HepG2 (cell line): ENCODE results near the gene TIMM17B. TPM values are rescaled to one million over a fixed set of nuclear protein-coding genes. Genes with fewer than 3 reads are reported as not detected.

Source experiments
- HIVEP1 ChIP-seq: sonication (generic); formaldehyde crosslinking; IDR thresholded peaks from 2 replicates; pipeline ENCODE4 v1.4.0; 2020; ENCODE audit warnings: mild to moderate bottlenecking, missing genetic modification reagents
- HNF1B ChIP-seq: sonication (generic); formaldehyde crosslinking; IDR thresholded peaks from 2 replicates; pipeline ENCODE4 v1.5.1; 2020; ENCODE audit warnings: mild to moderate bottlenecking, moderate library complexity, missing genetic modification reagents
- JUND ChIP-seq: sonication (generic); formaldehyde crosslinking; IDR thresholded peaks from 2 replicates; pipeline ENCODE4 v1.8.0; 2022; ENCODE audit warnings: mild to moderate bottlenecking, missing genetic modification reagents
- MNT ChIP-seq: fragments of 450-650 bp; IDR thresholded peaks from 2 replicates; pipeline ENCODE4 v1.6.1; 2016
- NFYC ChIP-seq: IDR thresholded peaks from 2 replicates; pipeline ENCODE4 v1.6.1; 2016; ENCODE audit warnings: missing genetic modification reagents, missing compliant biosample characterization
- NPAS2 ChIP-seq: sonication (generic); formaldehyde crosslinking; IDR thresholded peaks from 2 replicates; pipeline ENCODE4 v1.8.0; 2022; ENCODE audit warnings: mild to moderate bottlenecking, missing genetic modification reagents, borderline replicate concordance
- PCBP1 ChIP-seq: fragments of 200-400 bp; formaldehyde crosslinking; IDR thresholded peaks from 2 replicates; pipeline ENCODE4 v1.6.1; 2017; ENCODE audit warnings: mild to moderate bottlenecking, low read depth, low read length, borderline replicate concordance
- SOX6 ChIP-seq, 2 experiments: fragments of 450-650 bp in 1 of 2; sonication (generic) in 1 of 2; formaldehyde crosslinking in 1 of 2; IDR thresholded peaks; 2 replicates each; pipeline versions ENCODE4 v1.4.0 to v1.6.1; 2017 to 2020; ENCODE audit warnings: antibody characterized with exemption in 1 of 2, mild to moderate bottlenecking in 1 of 2, missing genetic modification reagents in 1 of 2
- SP140L ChIP-seq: sonication (generic); formaldehyde crosslinking; IDR thresholded peaks from 2 replicates; pipeline ENCODE4 v1.4.0; 2020; ENCODE audit warnings: missing genetic modification reagents, borderline replicate concordance
- TGIF2 ChIP-seq: IDR thresholded peaks from 2 replicates; pipeline ENCODE4 v1.6.1; 2016; ENCODE audit warnings: control low read depth, missing compliant biosample characterization
- WIZ ChIP-seq: sonication (generic); formaldehyde crosslinking; IDR thresholded peaks from 2 replicates; pipeline ENCODE4 v1.5.1; 2020; ENCODE audit warnings: mild to moderate bottlenecking, missing genetic modification reagents
- ZBTB46 ChIP-seq: sonication (generic); formaldehyde crosslinking; IDR thresholded peaks from 2 replicates; pipeline ENCODE4 v1.4.0; 2020; ENCODE audit warnings: mild to moderate bottlenecking, missing genetic modification reagents, borderline replicate concordance
- ZFP82 ChIP-seq: sonication (generic); formaldehyde crosslinking; IDR thresholded peaks from 2 replicates; pipeline ENCODE4 v1.5.1; 2020; ENCODE audit warnings: mild to moderate bottlenecking, missing genetic modification reagents, borderline replicate concordance
- ZNF264 ChIP-seq: sonication (generic); formaldehyde crosslinking; IDR thresholded peaks from 2 replicates; pipeline ENCODE4 v1.4.0; 2020; ENCODE audit warnings: missing genetic modification reagents
- ZNF382 ChIP-seq: sonication (generic); formaldehyde crosslinking; IDR thresholded peaks from 2 replicates; pipeline ENCODE4 v1.5.0; 2020; ENCODE audit warnings: missing genetic modification reagents, mild to moderate bottlenecking, borderline replicate concordance
- ZNF580 ChIP-seq: IDR thresholded peaks from 2 replicates; pipeline ENCODE4 v1.6.1; 2016; ENCODE audit warnings: low read depth, borderline replicate concordance
- ZSCAN20 ChIP-seq: sonication (generic); formaldehyde crosslinking; IDR thresholded peaks from 2 replicates; pipeline ENCODE4 v1.4.0; 2020; ENCODE audit warnings: missing genetic modification reagents, mild to moderate bottlenecking, borderline replicate concordance
- polyA plus RNA-seq, 8 experiments: library from polyadenylated mRNA; depleted of rRNA in 3 of 8; stranded (reverse) in 7 of 8; unstranded in 1 of 8; fragments of >200 nt; fragmentation: Illumina TruSeq in 4 of 8; extraction: Trizol in 4 of 8; gene quantifications; 2 replicates each; pipeline versions ENCODE4 v1.2.1 to v1.2.3, GENCODE V29; 2011 to 2016; ENCODE audit warnings: low read depth in 4 of 8, missing spikeins in 1 of 8, mixed read lengths in 1 of 8; ENCODE audit not compliant: insufficient read depth in 1 of 8
- total RNA-seq, 5 experiments: library from RNA; depleted of rRNA; stranded (reverse); fragments of >200 nt; fragmentation: Illumina TruSeq; extraction: Trizol; gene quantifications; 2 replicates each; pipeline ENCODE4 v1.2.3, GENCODE V29; 2016; ENCODE audit warnings: low read depth in 1 of 5
- TF ChIP-seq, protein P1 (sequence below), 2 experiments: IDR thresholded peaks; 2 replicates each; pipeline ENCODE4 v1.6.1; 2011 to 2012; ENCODE audit warnings: low read length in 2 of 2, borderline replicate concordance in 1 of 2, low read depth in 1 of 2, mild to moderate bottlenecking in 1 of 2, moderate library complexity in 1 of 2

The TIMM17B gene
- total and polyA plus RNA-seq, 2 of the 13 experiments (the other 11 are each of a cell fraction or from before 2014, with no cell fraction given), result 56.0 to 72.5 TPM

GRCh38 chrX:48897625-48898306 is at the start of gene TIMM17B, which contains the start of gene PQBP1 (continued):
- TF ChIP-seq NPAS2 (no peak), ZFP82 (no peak), MNT (no peak), HIVEP1 (peak; percentile 45), ZNF264 (CRISPR knock-in tag) (no peak), WIZ (CRISPR knock-in tag) (no peak), HNF1B (no peak), PCBP1 (no peak), SP140L (CRISPR knock-in tag) (no peak), ZNF580 (no peak), ZSCAN20 (CRISPR knock-in tag) (no peak), SOX6 (IDR thresholded peaks at IDR 0.05) (no peak), SOX6 (CRISPR knock-in tag; IDR thresholded peaks at IDR 0.05) (peak; percentile 27; the same call in 1 of the 2 replicates), TGIF2 (CRISPR knock-in tag) (no peak), ZBTB46 (no peak), NFYC (CRISPR knock-in tag) (peak; percentile 89), JUND (no peak), ZNF382 (no peak)
- TF ChIP-seq, protein P1, sequence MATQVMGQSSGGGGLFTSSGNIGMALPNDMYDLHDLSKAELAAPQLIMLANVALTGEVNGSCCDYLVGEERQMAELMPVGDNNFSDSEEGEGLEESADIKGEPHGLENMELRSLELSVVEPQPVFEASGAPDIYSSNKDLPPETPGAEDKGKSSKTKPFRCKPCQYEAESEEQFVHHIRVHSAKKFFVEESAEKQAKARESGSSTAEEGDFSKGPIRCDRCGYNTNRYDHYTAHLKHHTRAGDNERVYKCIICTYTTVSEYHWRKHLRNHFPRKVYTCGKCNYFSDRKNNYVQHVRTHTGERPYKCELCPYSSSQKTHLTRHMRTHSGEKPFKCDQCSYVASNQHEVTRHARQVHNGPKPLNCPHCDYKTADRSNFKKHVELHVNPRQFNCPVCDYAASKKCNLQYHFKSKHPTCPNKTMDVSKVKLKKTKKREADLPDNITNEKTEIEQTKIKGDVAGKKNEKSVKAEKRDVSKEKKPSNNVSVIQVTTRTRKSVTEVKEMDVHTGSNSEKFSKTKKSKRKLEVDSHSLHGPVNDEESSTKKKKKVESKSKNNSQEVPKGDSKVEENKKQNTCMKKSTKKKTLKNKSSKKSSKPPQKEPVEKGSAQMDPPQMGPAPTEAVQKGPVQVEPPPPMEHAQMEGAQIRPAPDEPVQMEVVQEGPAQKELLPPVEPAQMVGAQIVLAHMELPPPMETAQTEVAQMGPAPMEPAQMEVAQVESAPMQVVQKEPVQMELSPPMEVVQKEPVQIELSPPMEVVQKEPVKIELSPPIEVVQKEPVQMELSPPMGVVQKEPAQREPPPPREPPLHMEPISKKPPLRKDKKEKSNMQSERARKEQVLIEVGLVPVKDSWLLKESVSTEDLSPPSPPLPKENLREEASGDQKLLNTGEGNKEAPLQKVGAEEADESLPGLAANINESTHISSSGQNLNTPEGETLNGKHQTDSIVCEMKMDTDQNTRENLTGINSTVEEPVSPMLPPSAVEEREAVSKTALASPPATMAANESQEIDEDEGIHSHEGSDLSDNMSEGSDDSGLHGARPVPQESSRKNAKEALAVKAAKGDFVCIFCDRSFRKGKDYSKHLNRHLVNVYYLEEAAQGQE (IDR thresholded peaks at IDR 0.05; ENCODE audit: borderline replicate concordance in 1 of 2, low read depth in 1 of 2, low read length in 2 of 2), result no peak
